K562 (cell line): ENCODE results near the gene CRACR2B. TPM values are rescaled to one million over a fixed set of nuclear protein-coding genes. Genes with fewer than 3 reads are reported as not detected.
A peak's percentile ranks its signal among the peaks of the same experiment; 100 is the strongest.

Experiments used
- BHLHE40 ChIP-seq: IDR thresholded peaks from 2 replicates; pipeline ENCODE4 v1.6.1; 2011; ENCODE audit warnings: low read length, improper control_type of control experiment
- DIDO1 ChIP-seq: fragments of 450-650 bp; IDR thresholded peaks from 2 replicates; pipeline ENCODE4 v1.6.1; 2016; ENCODE audit warnings: low read depth, missing biosample characterization, missing genetic modification characterization
- EP400 ChIP-seq: fragments of 450-650 bp; IDR thresholded peaks from 2 replicates; pipeline ENCODE4 v1.6.1; 2017; ENCODE audit warnings: antibody characterized with exemption, mild to moderate bottlenecking, moderate library complexity
- ETV5 ChIP-seq: sonication (generic); formaldehyde crosslinking; IDR thresholded peaks from 2 replicates; pipeline ENCODE4 v1.4.0; 2020; ENCODE audit warnings: low read depth, mild to moderate bottlenecking, missing genetic modification reagents
- EWSR1 ChIP-seq: fragments of 450-650 bp; IDR thresholded peaks from 2 replicates; pipeline ENCODE4 v1.6.1; 2018; ENCODE audit warnings: borderline replicate concordance, mild to moderate bottlenecking, low read depth, moderate library complexity; ENCODE audit not compliant: partially characterized antibody
- GABPA ChIP-seq: fragments of 200-800 bp; sonication (Bioruptor generic); conservative IDR thresholded peaks from 2 replicates; pipeline ENCODE4 v1.6.1; 2016; ENCODE audit warnings: low read depth, missing genetic modification characterization, missing compliant biosample characterization
- HBP1 ChIP-seq: fragments of 450-650 bp; formaldehyde crosslinking; IDR thresholded peaks from 2 replicates; pipeline ENCODE4 v1.4.0; 2022; ENCODE audit warnings: missing genetic modification characterization
- HMGXB4 ChIP-seq: sonication (generic); formaldehyde crosslinking; IDR thresholded peaks from 2 replicates; pipeline ENCODE4 v1.8.1; 2023; ENCODE audit warnings: mild to moderate bottlenecking, missing genetic modification reagents
- PHB ChIP-seq: fragments of 250-450 bp; sonication (Bioruptor Pico); IDR thresholded peaks from 2 replicates; pipeline ENCODE4 v1.5.0; 2021
- PKNOX1 ChIP-seq: fragments of 450-650 bp; IDR thresholded peaks from 2 replicates; pipeline ENCODE4 v1.6.1; 2016
- PRMT5 ChIP-seq: sonication (generic); formaldehyde crosslinking; IDR thresholded peaks from 2 replicates; pipeline ENCODE4 v1.5.0; 2020; ENCODE audit warnings: missing genetic modification reagents
- RFX1 ChIP-seq: fragments of 450-650 bp; IDR thresholded peaks from 2 replicates; pipeline ENCODE4 v1.6.1; 2016; ENCODE audit warnings: mild to moderate bottlenecking, moderate library complexity
- SAP30 ChIP-seq: fragments of 200-600 bp; sonication (generic); IDR thresholded peaks from 2 replicates; pipeline ENCODE4 v1.6.1; 2012; ENCODE audit warnings: borderline replicate concordance, low read depth, mild to moderate bottlenecking, moderate library complexity, low read length, control low read depth, inconsistent platforms; ENCODE audit not compliant: insufficient read depth, poor library complexity, severe bottlenecking
- SIN3A ChIP-seq, 2 experiments: fragments of 150-350 bp in 1 of 2; IDR thresholded peaks; 2 replicates each; pipeline ENCODE4 v1.6.1; 2011 to 2016; ENCODE audit warnings: borderline replicate concordance in 2 of 2, low read depth in 2 of 2, low read length in 2 of 2, mild to moderate bottlenecking in 2 of 2, moderate library complexity in 2 of 2; ENCODE audit not compliant: control insufficient read depth in 1 of 2
- TGIF2 ChIP-seq: sonication (generic); formaldehyde crosslinking; IDR thresholded peaks from 2 replicates; pipeline ENCODE4 v1.8.1; 2022; ENCODE audit warnings: mild to moderate bottlenecking, missing genetic modification reagents, moderate library complexity
- USF2 ChIP-seq: sonication (generic); formaldehyde crosslinking; IDR thresholded peaks from 2 replicates; pipeline ENCODE4 v1.5.0; 2020; ENCODE audit warnings: missing genetic modification reagents
- ZBTB9 ChIP-seq: fragments of 450-650 bp; formaldehyde crosslinking; IDR thresholded peaks from 2 replicates; pipeline ENCODE4 v1.4.0; 2020; ENCODE audit warnings: mild to moderate bottlenecking, moderate library complexity
- ZFP91 ChIP-seq: sonication (generic); formaldehyde crosslinking; IDR thresholded peaks from 2 replicates; pipeline ENCODE4 v1.8.0; 2022; ENCODE audit warnings: mild to moderate bottlenecking, missing genetic modification reagents
- polyA plus RNA-seq, 8 experiments: library from polyadenylated mRNA; depleted of rRNA in 4 of 8; stranded (reverse) in 5 of 8; unstranded in 3 of 8; fragments of >200 nt; fragmentation: Nextera tagmentation in 2 of 8; fragmentation: Illumina TruSeq in 1 of 8; extraction: Ambion mirVana in 2 of 8; extraction: Trizol in 1 of 8; gene quantifications; 2 replicates each; pipeline versions ENCODE4 v1.2.1 to v1.2.3, GENCODE V29; 2011 to 2014; ENCODE audit warnings: inconsistent platforms in 1 of 8, missing spikeins in 1 of 8
- total RNA-seq, 7 experiments: library from RNA; depleted of rRNA in 6 of 7; stranded (reverse); fragments of >200 nt in 6 of 7; fragmentation: Illumina TruSeq in 2 of 7; extraction: Trizol in 2 of 7; gene quantifications; 2 replicates each; pipeline versions ENCODE4 v1.2.1 to v1.2.3, GENCODE V29; 2011 to 2021; ENCODE audit warnings: low replicate concordance in 1 of 7

CRACR2B gene
- total and polyA plus RNA-seq, 9 of the 15 experiments (the other 6 are each of a cell fraction or from before 2014, with no cell fraction given): 0.10 to 51.0 (median 6.0) TPM

GRCh38 chr11:797296-798092 is 30.2 kb upstream of the CRACR2B start (continued):
- TF ChIP-seq PKNOX1: peak; percentile 46
- no peak for TF ChIP-seq ZFP91 (CRISPR knock-in tag)
- peak; percentile 94 for TF ChIP-seq RFX1
- TF ChIP-seq SIN3A (IDR thresholded peaks at IDR 0.05; ENCODE audit: borderline replicate concordance in 2 of 2, control insufficient read depth in 1 of 2, low read depth in 2 of 2, low read length in 2 of 2): peak; percentile 89 to 94; a peak in 3 of 4 replicates
- TF ChIP-seq USF2 (CRISPR knock-in tag): peak; percentile 29; the same call in 1 of the 2 replicates
- TF ChIP-seq DIDO1 (tag): no peak
- peak; percentile 89; the same call in 1 of the 2 replicates for TF ChIP-seq EP400
- no peak for TF ChIP-seq EWSR1
- TF ChIP-seq HBP1 (CRISPR knock-in tag): peak; percentile 55; the same call in 1 of the 2 replicates
- TF ChIP-seq HMGXB4 (CRISPR knock-in tag): 0 out of 2 replicates have a peak, but pooled peaks have one; percentile 78
- peak; percentile 27; the same call in 1 of the 2 replicates for TF ChIP-seq ETV5 (CRISPR knock-in tag)
- TF ChIP-seq PHB (CRISPR knock-in tag): no peak
- peak; percentile 68; the same call in 1 of the 2 replicates for TF ChIP-seq ZBTB9
- TF ChIP-seq PRMT5: peak; percentile 59; the same call in 1 of the 2 replicates
- TF ChIP-seq SAP30: peak; percentile 74
- TF ChIP-seq GABPA (tag): peak; percentile 46; the same call in 1 of the 2 replicates
- TF ChIP-seq BHLHE40: peak; percentile 73
- TF ChIP-seq TGIF2 (CRISPR knock-in tag): no peak
